Right lobe of liver (tissue), 4 donors: Measurements from ENCODE around the gene GCNT3.

Experiments
- POLR2A ChIP-seq: fragments of 450-650 bp; IDR thresholded peaks from one replicate; pipeline ENCODE4 v1.6.1; 2017; ENCODE audit warnings: antibody characterized with exemption, mild to moderate bottlenecking
- TF ChIP-seq, protein P1 (sequence below), 4 donors: fragments of 200-600 bp in 3 of 4; fragments of 450-650 bp in 1 of 4; IDR thresholded peaks; one replicate each; pipeline versions ENCODE4 v1.5.1 to v1.8.0; 2016 to 2022; ENCODE audit warnings: antibody characterized with exemption in 4 of 4, mild to moderate bottlenecking in 2 of 4
- donor health status: DM: no; HTN: no; CAD: no.
- donor health status: DM: no; HTN: no; CAD: no.
- donor health status: DM: no; HTN: yes; CAD: no.

DNA sequence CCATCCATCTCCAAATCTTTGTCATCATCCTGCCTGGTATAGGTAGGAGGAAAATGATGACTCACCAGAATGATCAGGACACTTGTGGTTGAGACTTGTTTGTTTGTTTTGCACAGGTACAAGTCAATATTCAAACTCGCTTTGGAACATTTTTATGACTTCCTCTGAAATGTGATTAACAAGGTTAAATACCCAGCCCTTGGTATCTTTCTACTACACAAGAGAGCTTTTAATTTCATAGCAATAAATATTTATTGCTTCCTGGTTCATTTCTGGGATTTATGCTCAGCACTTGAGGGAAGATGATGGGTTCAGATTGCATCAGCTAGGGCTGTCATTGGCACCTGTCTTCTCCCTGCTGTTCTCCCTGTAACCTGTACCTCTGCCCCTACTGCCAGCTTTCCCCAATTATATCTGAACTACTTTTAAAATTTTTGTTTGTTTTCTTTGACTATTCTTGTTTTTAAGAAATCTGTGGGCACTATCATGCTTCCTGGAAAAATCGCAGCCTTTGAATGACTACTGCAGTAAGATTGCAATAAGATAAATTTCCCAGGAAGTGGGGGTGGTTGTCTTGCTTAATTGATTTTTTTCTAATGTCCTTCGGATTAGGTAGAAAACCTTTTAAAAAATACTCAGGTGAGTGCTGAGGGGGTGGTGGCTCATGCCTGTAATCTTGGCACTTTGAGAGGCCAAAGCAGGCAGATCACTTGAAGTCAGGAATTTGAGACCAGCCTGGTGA is 24.3 kb upstream of the GCNT3 start:
- TF ChIP-seq, protein P1, sequence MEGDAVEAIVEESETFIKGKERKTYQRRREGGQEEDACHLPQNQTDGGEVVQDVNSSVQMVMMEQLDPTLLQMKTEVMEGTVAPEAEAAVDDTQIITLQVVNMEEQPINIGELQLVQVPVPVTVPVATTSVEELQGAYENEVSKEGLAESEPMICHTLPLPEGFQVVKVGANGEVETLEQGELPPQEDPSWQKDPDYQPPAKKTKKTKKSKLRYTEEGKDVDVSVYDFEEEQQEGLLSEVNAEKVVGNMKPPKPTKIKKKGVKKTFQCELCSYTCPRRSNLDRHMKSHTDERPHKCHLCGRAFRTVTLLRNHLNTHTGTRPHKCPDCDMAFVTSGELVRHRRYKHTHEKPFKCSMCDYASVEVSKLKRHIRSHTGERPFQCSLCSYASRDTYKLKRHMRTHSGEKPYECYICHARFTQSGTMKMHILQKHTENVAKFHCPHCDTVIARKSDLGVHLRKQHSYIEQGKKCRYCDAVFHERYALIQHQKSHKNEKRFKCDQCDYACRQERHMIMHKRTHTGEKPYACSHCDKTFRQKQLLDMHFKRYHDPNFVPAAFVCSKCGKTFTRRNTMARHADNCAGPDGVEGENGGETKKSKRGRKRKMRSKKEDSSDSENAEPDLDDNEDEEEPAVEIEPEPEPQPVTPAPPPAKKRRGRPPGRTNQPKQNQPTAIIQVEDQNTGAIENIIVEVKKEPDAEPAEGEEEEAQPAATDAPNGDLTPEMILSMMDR (IDR thresholded peaks at IDR 0.05) = no peak
- TF ChIP-seq POLR2A = no peak
